HG03342 (cell line): ENCODE data around the gene ADGRA1.
"Not testable (repeated sequence)": the region's sequence is repeated elsewhere in the genome, so short reads cannot be mapped to it uniquely, and the experiment has no call there.

Experiments used
- ATAC-seq: cut with Tn5 transposase; IDR thresholded peaks from one replicate; pipeline ENCODE4 v1.9.1; 2021; ENCODE audit warnings: mild to moderate bottlenecking, moderate library complexity; ENCODE audit not compliant: unreplicated experiment

ADGRA1 gene

DNA sequence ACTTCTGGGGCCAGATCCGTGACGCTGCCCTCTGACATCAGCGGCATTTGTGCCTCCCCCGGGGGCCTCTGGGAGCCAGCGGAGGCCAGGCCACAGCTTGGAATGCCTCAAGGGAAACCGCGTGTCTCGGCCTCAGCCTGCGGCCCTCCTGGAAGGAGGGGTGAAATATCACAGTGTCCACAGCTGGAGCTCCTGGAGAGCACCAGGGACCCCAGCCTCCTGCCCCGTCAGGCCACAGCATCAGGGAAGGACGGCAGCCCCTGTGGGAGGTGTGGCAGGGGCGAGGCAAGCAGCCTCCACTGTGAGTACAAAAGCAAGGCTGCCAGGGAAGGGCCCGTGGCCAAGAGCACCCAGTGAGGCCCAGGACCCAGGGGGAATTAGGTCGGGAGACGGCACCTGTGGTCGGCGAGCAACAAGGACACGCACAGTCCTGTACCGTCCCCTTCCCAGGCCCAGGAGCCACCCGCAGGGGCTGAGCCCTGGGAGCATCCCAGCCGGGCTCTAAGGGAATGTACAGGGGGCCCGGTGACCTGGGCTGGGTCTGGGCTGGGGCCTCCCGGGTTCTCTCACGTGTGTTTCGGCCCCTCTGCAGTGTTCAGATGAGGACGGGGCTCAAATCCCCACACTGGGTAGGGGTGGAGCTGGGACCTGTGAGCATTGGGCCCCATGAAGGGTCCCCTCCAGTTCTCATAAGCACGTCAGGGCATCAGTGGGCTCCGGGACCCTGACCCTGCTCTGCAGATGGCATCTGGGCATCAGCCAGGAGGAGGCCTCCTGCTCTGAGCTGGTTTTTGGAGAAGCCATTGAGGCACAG lies 53.6 kb downstream of the ADGRA1 start:
- ATAC-seq = no peak

GRCh38 chr10:133141958-133142340 lies 54.2 kb downstream of the ADGRA1 start:
- ATAC-seq = no peak

- no peak for ATAC-seq
Observed at GRCh38 chr10:133142523-133143199, 54.9 kb downstream of the ADGRA1 start.

- no peak for ATAC-seq
Observed at GRCh38 chr10:133143200-133143533, 55.4 kb downstream of the ADGRA1 start.

- no peak for ATAC-seq
Observed at GRCh38 chr10:133143546-133143945, 55.8 kb downstream of the ADGRA1 start.

DNA sequence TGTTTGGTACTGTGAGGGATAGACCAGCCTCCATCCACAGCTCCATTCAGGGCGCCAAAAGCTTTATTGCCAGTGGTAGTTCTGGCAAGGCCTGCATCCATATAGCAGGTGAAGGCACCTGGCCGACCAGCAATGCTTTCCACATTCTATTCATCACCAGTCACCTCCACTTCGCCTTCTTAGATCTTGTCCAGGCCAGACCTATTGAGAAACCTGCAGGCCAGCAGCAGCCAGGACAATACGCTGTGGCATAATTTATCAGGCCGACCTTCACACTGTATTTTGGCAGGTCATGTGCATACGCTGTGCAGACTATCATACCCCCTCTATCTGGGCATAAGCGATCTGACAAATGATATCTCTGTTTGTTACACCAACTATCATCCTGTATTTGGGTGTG lies 57.0 kb downstream of the ADGRA1 start:
- ATAC-seq = no peak

- no peak for ATAC-seq
Observed at GRCh38 chr10:133150226-133150625, 62.5 kb downstream of the ADGRA1 start.

DNA sequence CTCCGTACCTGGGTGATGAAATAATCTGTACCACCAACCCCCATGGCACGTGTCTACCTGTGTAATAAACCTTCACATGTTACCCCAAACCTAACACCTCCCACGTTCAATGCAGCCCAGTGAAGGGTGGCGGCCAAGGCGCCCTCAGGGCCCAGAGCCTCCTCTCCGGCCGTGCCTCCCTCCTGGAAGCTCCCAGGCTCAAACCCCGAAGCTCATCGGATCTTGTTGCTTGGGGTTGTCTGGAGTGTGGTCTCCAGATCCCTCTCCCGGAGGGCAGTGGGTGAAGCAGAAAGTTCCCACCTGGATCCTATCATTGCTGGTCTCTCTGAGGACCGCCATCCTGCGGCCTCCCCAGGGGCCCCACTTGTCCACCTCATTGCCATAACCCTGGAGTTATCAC lies 62.9 kb downstream of the ADGRA1 start:
- no peak for ATAC-seq

- not testable (repeated sequence) for ATAC-seq
Observed at GRCh38 chr10:133151071-133151470, 63.3 kb downstream of the ADGRA1 start.

GRCh38 chr10:133151543-133151972 lies 63.8 kb downstream of the ADGRA1 start:
- ATAC-seq = no peak

GRCh38 chr10:133154411-133154810 lies 66.7 kb downstream of the ADGRA1 start:
- no peak for ATAC-seq

DNA sequence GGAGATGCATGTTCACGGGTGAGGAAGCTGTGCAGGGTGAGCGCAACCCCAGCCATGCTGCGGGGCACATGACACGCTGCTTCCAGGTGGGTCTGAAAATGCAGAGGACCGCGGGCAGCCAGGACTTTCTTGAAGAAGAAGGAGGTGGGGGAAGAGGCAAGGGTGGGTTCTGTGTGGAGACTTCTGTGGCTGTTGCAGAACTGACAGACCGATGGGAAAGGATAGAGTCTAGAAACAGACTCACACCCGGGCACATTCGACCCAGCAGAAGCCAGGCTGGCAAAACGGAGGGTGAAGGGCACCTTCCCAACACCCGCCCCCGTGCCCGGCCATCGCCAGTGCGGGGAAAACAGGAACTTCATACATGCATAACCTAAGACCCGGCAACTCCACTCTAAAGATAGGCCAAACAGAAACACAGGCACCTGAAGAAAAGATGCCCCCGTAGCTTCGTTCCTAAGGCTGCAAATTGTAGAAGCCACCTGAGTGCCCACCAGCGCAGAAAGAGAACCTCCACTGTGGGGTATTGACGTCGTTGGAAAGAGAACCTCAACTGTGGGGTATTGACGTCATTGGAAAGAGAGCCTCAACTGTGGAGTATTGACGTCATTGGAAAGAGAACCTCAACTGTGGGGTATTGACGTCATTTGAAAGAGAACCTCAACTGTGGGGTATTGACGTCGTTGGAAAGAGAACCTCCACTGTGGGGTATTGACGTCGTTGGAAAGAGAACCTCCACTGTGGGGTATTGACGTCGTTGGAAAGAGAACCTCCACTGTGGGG lies 67.5 kb downstream of the ADGRA1 start:
- no peak for ATAC-seq

DNA sequence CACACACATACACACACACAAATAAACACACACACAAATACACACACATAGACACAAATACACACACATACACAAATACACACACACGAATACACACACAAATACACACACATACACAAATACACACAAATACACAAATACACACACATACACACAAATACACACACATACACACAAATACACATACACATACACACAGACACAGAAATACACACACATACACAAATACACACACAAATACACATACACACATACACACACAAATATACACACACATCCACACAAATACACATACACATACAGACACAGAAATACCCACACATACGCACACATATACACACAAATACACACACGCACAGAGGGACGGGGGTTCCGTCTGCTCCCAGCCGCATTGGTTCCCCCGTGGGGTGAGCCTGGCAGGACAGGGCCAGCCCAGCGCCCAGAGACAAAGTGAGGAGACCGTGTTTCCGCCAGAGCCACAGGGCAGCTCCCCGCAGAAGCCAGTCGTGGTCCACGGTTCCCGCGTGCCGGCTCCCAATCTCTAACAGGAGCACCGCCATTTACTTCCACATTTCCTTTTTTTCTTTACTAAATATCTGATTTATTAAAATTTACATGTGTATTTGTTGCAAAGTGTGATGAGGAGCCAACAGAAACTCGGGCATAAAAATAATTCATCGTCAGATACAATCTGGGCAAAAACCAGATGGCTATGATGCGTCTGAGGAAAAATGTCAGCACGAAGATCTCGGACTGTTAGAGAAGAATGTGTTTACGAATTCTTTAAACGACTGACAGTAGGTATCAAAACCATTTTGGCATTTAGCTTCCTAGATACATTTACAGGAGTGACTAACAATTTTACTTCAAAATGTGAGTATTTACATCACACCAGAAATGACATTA lies 69.2 kb downstream of the ADGRA1 start:
- ATAC-seq = no peak

DNA sequence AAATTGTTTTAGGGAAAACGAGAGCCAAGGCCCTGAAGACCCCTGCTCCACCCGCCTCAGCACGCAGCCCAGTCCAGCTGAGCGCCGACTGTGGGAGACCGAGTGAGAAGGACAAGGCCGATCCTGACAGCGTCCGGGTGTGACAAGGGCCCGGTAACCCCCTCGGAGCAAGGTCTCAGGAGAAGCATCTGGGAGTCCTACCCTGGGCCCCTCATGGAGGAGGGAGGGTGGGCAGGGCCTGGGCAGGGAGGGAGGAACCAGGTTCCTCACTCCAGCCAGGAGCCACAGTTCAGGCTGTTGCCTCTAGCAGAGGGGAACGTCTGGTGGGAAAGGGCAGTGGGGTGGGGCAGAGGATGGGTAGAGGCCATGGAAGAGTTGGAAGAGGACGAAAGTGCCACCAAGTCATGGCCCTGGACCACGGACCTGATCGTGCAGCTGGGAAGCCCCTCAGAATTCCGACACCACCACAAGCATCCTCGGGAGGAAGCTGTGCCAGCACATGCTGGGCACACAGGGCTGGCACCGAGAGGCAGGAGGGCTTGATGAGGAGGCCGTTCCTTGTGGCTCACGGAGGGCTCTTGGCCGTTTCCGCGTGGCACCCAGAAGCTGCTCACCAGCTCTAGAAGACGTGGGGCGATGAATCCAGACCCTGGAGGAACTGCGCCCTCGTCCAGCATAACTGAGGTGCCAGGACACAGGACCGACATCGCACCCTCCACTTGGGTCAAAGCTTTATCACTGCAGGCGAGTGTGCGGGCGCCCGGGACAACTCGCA lies 70.1 kb downstream of the ADGRA1 start:
- ATAC-seq = no peak

DNA sequence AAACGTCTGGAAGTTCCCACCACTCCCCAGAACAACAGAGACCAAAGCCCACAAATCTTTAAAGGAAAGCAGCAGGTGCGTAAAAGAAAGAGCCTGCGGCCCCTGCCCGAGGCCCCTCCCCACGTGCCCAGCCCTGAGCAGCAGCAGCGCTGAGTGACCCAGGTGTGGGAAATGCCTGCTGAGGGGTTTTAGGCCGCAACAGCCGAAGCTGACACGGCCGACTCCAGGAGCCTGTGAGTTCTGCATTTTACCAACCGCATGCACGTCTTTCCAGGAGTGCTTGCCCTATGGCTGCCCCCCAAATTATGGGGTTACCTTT lies 70.7 kb downstream of the ADGRA1 start:
- ATAC-seq = no peak

DNA sequence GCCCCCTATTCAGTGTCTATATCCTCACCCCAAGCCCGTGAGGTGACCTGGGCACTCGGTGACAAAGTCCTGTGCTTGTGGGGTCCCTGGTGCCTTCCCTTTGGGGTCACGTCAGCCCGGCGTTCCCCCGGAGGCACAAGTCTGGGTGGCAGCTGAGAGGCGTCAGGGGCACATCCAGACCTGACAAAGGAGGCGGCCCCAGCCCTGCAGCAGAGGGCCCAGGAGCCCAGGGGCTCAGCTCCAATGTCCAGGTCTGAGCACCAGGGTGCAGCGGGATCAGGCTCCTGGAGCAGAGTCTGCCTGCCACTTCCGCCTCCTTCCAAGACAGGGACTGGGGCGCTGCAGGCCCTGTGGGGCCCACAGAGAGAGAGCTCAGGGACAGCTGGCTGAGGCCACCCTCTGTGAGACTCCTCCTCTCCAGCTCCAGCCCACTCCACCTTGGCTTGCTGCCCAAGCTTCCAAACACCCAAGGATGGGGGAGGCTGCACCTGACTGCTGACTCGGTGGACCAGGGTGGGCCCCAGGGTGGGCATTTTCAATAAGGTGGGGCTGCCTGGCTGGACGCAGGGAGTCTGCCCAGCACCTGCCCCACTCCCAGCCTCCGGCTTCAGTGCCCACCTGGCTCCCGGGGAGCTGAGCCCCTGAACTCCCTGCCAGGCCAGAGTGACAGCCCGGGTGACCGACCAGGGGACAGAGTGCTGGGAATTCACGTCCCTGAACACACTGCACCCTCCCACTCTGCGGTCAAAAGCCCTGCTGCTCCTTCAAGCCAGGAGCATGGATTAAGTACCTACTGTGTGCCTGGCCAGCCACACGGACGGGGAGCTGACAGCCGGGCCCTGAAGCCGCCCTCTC lies 71.3 kb downstream of the ADGRA1 start:
- ATAC-seq = no peak

- no peak for ATAC-seq
Observed at GRCh38 chr10:133159611-133159949, 71.9 kb downstream of the ADGRA1 start.

- ATAC-seq = no peak
Observed at GRCh38 chr10:133159950-133160825, 72.5 kb downstream of the ADGRA1 start, which contains the start of gene KNDC1. KNDC1 (plus strand) TSS chr10:133160219; CDS start chr10:133160468, 249 bp downstream.
